Tibial nerve (tissue), 4 donors: ENCODE results near the gene METRNL. TPM values are rescaled to one million over a fixed set of nuclear protein-coding genes. Genes with fewer than 3 reads are reported as not detected.
A peak's percentile ranks its signal among the peaks of the same experiment; 100 is the strongest.

Source experiments
- DNase-seq, 2 donors: peaks; one replicate each; pipeline ENCODE4 v3.0.0-alpha.2; 2019; ENCODE audit warnings: low spot score in 2 of 2
- H3K27ac ChIP-seq, 4 donors: fragments of 200-600 bp; sonication (generic) in 3 of 4; one replicate each; pipeline ENCODE4 v1.5.1; 2017 to 2019; ENCODE audit warnings: mild to moderate bottlenecking in 1 of 4
- H3K27me3 ChIP-seq, 2 donors: fragments of 200-600 bp; sonication (generic) in 1 of 2; one replicate each; pipeline versions ENCODE4 v1.5.1 to v1.6.0; 2017 to 2019
- H3K36me3 ChIP-seq, 3 donors: fragments of 200-600 bp; sonication (generic); one replicate each; pipeline ENCODE4 v1.5.1; 2018 to 2019
- H3K4me1 ChIP-seq, 4 donors: fragments of 200-600 bp; sonication (generic) in 3 of 4; one replicate each; pipeline ENCODE4 v1.5.1; 2017 to 2019
- H3K4me3 ChIP-seq, 4 donors: fragments of 200-600 bp; sonication (generic) in 3 of 4; one replicate each; pipeline ENCODE4 v1.5.1; 2017 to 2019; ENCODE audit warnings: mild to moderate bottlenecking in 1 of 4, moderate library complexity in 1 of 4
- H3K9me3 ChIP-seq, 4 donors: fragments of 200-600 bp; sonication (generic) in 3 of 4; one replicate each; pipeline ENCODE4 v1.5.1; 2017 to 2019
- CTCF ChIP-seq, 5 experiments: fragments of 200-600 bp in 3 of 5; fragments of 450-650 bp in 2 of 5; sonication (generic) in 3 of 5; IDR thresholded peaks; one replicate each; pipeline ENCODE4 v1.5.1; 2016 to 2019; ENCODE audit warnings: antibody characterized with exemption in 5 of 5, mild to moderate bottlenecking in 3 of 5, moderate library complexity in 2 of 5
- EP300 ChIP-seq, 2 donors: sonication (generic); formaldehyde crosslinking; IDR thresholded peaks; one replicate each; pipeline ENCODE4 v1.6.1; 2017; ENCODE audit warnings: antibody characterized with exemption in 2 of 2, mild to moderate bottlenecking in 1 of 2
- POLR2A ChIP-seq, 2 donors: fragments of 450-650 bp; IDR thresholded peaks; one replicate each; pipeline ENCODE4 v1.6.1; 2017; ENCODE audit warnings: antibody characterized with exemption in 2 of 2, mild to moderate bottlenecking in 2 of 2, moderate library complexity in 2 of 2
- WGBS, 2 donors: methylation state at CpG; one replicate each; pipeline ENCODE4 v1.1.5; 2018; 5-methylcytosine and 5-hydroxymethylcytosine counted together
- total RNA-seq, 4 donors: library from RNA; depleted of rRNA; stranded (reverse); fragments of >200 nt; gene quantifications; one replicate each; pipeline ENCODE4 v1.1.0, GENCODE V29; 2016

Gene METRNL
- total RNA-seq, 4 donors from 2014 or later: 112 to 162 (median 147) TPM

- no peak for DNase-seq
- Histone ChIP-seq H3K9me3 (no peaks in the 10 kb centered on the region), H3K27me3 (no peaks in the 10 kb centered on the region), H3K36me3 (no peaks in the 10 kb centered on the region), H3K27ac (no peak overlapping the region), H3K4me3 (no peak overlapping the region), H3K4me1 (peaks cover 0 to 28% (median 7%) of the 10 kb centered on the region in 4 donors)
- no peak for TF ChIP-seq POLR2A (IDR thresholded peaks at IDR 0.05)
- no peak for TF ChIP-seq CTCF (IDR thresholded peaks at IDR 0.05)
- no peak for TF ChIP-seq EP300 (IDR thresholded peaks at IDR 0.05)
- 82 to 93% methylated on average over 15 to 17 of the region's 18 CpGs for WGBS, 2 donors
These were observed 36.4 kb downstream of the METRNL start for GRCh38 chr17:83115832-83116231.

GRCh38 chr17:83116311-83116771 is 36.9 kb downstream of the METRNL start:
- no peak for DNase-seq
- TF ChIP-seq EP300 (IDR thresholded peaks at IDR 0.05) (no peak), POLR2A (IDR thresholded peaks at IDR 0.05) (no peak), CTCF (IDR thresholded peaks at IDR 0.05) (no peak)
- Histone ChIP-seq H3K4me3 (no peak overlapping the region), H3K4me1 (peaks cover 0 to 23% (median 2%) of the 10 kb centered on the region in 4 donors), H3K27ac (no peak overlapping the region), H3K9me3 (no peaks in the 10 kb centered on the region), H3K36me3 (no peaks in the 10 kb centered on the region), H3K27me3 (no peaks in the 10 kb centered on the region)
- WGBS, 2 donors: 93 to 94% methylated on average over 20 to 23 of the region's 23 CpGs

- Histone ChIP-seq H3K27ac (no peak overlapping the region), H3K9me3 (no peaks in the 10 kb centered on the region), H3K27me3 (no peaks in the 10 kb centered on the region), H3K36me3 (no peaks in the 10 kb centered on the region), H3K4me1 (peaks cover 0 to 16% (median 0%) of the 10 kb centered on the region in 4 donors), H3K4me3 (no peak overlapping the region)
- WGBS, 2 donors: 92 to 95% methylated on average over 21 of the region's 21 CpGs
- TF ChIP-seq CTCF (IDR thresholded peaks at IDR 0.05): no peak
- TF ChIP-seq POLR2A (IDR thresholded peaks at IDR 0.05): no peak
- no peak for TF ChIP-seq EP300 (IDR thresholded peaks at IDR 0.05)
- no peak for DNase-seq
These were observed 37.6 kb downstream of the METRNL start for GRCh38 chr17:83116783-83117555.

GRCh38 chr17:83117583-83117982 is 38.2 kb downstream of the METRNL start:
- WGBS, 2 donors: 82 to 89% methylated on average over 5 of the region's 5 CpGs
- H3K27ac ChIP-seq: no peak overlapping the region
- TF ChIP-seq CTCF (IDR thresholded peaks at IDR 0.05) (no peak), POLR2A (IDR thresholded peaks at IDR 0.05) (no peak), EP300 (IDR thresholded peaks at IDR 0.05) (no peak)
- no peak for DNase-seq
- H3K9me3 ChIP-seq: no peaks in the 10 kb centered on the region
- no peak overlapping the region for H3K4me3 ChIP-seq
- no peaks in the 10 kb centered on the region for H3K27me3 ChIP-seq
- H3K4me1 ChIP-seq: peaks cover 0 to 15% (median 0%) of the 10 kb centered on the region in 4 donors
- no peaks in the 10 kb centered on the region for H3K36me3 ChIP-seq

GRCh38 chr17:83118071-83118841 is 38.8 kb downstream of the METRNL start:
- Histone ChIP-seq H3K4me3 (no peak overlapping the region), H3K9me3 (no peaks in the 10 kb centered on the region), H3K4me1 (peaks cover 0 to 12% (median 0%) of the 10 kb centered on the region in 4 donors), H3K36me3 (no peaks in the 10 kb centered on the region), H3K27ac (peak overlapping the region in 1 of 4 donors; percentile 6), H3K27me3 (no peaks in the 10 kb centered on the region)
- no peak for DNase-seq
- 82 to 92% methylated on average over 19 to 21 of the region's 22 CpGs for WGBS, 2 donors
- TF ChIP-seq CTCF (IDR thresholded peaks at IDR 0.05) (no peak), POLR2A (IDR thresholded peaks at IDR 0.05) (no peak), EP300 (IDR thresholded peaks at IDR 0.05) (no peak)
